ENCODE data around the gene L3MBTL1. TPM values are rescaled to one million over a fixed set of nuclear protein-coding genes. Genes with fewer than 3 reads are reported as not detected.

L3MBTL1 gene
- total RNA-seq, 2 donors from 2014 or later = 4.1 to 28.2 TPM

DNA sequence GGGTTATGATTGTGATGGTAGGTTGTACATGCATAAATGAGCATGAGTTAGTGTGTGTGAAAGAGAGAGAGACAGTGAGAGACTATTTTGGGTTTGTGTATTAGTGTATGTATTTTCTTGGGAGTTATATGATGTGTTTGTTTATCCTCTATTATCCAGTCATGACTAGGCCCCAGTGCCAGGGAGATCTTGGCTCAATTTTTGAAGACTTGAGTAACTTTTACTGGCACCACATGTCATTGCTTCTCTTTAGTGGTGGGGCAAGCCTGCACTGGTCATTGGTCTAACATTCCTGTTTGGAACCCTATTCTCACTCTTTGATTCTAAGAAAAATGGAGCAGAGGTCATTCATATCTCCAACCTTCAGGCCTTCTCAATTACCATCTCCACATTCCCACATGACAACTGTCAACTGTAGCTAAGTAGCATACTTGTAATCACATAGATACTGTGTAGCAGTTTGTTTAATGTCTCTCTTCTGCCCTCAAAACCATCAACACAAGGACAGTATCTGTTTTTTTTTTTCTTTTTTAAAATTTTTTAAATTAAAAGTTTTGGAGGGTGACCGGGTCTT, 8.8 kb downstream of the L3MBTL1 start:
- Histone ChIP-seq H3K27me3 (no peaks in the 10 kb centered on the region), H3K4me3 (no peak overlapping the region), H3K36me3 (no peaks in the 10 kb centered on the region), H3K9me3 (no peaks in the 10 kb centered on the region), H3K4me1 (peaks cover 0 to 11% of the 10 kb centered on the region in 2 donors), H3K27ac (no peak overlapping the region)
- TF ChIP-seq, protein P1, sequence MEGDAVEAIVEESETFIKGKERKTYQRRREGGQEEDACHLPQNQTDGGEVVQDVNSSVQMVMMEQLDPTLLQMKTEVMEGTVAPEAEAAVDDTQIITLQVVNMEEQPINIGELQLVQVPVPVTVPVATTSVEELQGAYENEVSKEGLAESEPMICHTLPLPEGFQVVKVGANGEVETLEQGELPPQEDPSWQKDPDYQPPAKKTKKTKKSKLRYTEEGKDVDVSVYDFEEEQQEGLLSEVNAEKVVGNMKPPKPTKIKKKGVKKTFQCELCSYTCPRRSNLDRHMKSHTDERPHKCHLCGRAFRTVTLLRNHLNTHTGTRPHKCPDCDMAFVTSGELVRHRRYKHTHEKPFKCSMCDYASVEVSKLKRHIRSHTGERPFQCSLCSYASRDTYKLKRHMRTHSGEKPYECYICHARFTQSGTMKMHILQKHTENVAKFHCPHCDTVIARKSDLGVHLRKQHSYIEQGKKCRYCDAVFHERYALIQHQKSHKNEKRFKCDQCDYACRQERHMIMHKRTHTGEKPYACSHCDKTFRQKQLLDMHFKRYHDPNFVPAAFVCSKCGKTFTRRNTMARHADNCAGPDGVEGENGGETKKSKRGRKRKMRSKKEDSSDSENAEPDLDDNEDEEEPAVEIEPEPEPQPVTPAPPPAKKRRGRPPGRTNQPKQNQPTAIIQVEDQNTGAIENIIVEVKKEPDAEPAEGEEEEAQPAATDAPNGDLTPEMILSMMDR (IDR thresholded peaks at IDR 0.05) = no peak
- no peak for DNase-seq (ENCODE audit: low spot score)

DNA sequence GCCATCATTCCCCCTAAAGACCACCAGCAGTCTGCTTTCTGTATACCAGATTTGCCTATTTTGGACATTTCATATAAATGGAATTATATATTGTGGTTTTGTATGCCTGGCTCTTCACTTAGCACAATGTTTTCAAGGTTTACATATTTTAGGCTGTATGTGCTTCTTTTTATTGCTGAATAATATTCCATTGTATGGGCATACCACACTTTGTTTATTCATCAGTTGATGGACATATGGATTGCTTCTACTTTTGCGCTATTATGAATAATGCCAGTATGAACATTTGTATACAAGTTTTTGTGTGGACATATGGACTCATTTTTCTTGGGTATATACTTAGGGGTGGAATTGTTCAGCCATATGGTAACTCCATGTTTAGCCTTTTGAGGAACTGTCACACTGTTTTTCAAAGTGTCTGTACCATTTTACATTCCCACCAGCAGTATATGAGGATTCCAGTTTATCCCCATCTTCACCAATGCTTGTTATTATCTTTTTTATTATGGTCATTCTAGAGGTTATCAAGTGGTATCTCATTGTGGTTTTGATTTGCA, 12.7 kb downstream of the L3MBTL1 start:
- H3K27ac ChIP-seq = no peak overlapping the region
- TF ChIP-seq, protein P1 (IDR thresholded peaks at IDR 0.05) = no peak

DNA sequence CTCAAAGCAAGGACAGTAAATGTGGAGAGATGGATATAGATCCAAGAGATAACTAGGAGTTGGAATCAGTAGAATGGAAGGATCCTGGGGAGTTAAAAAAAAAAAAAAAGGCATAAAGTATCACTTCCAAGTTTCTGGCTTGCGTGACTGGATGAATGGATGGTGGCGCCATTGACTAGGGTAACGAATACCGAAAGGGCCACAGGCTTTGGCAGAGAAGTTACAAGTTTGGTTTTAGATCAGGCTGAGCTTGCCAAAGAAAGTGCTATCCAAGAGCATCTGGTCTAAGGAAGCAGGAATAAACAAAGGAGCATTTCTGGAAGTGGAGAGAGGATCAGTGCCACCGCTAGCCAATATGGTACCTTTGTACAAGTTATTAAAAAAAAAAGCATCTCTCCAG, 17.5 kb downstream of the L3MBTL1 start:
- Histone ChIP-seq H3K4me1 (no peaks in the 10 kb centered on the region), H3K36me3 (no peaks in the 10 kb centered on the region), H3K4me3 (no peak overlapping the region), H3K9me3 (no peaks in the 10 kb centered on the region), H3K27me3 (no peaks in the 10 kb centered on the region), H3K27ac (no peak overlapping the region)
- TF ChIP-seq, protein P1 (IDR thresholded peaks at IDR 0.05) = no peak
- no peak for DNase-seq (ENCODE audit: low spot score)

More for the DNA sequence above, 12.7 kb downstream of the L3MBTL1 start:
- no peak overlapping the region for H3K4me3 ChIP-seq
- no peak for DNase-seq (ENCODE audit: low spot score)
- H3K27me3 ChIP-seq = no peaks in the 10 kb centered on the region
- H3K9me3 ChIP-seq = no peaks in the 10 kb centered on the region
- H3K4me1 ChIP-seq = peaks cover 0 to 3% of the 10 kb centered on the region in 2 donors
- H3K36me3 ChIP-seq = no peaks in the 10 kb centered on the region

DNA sequence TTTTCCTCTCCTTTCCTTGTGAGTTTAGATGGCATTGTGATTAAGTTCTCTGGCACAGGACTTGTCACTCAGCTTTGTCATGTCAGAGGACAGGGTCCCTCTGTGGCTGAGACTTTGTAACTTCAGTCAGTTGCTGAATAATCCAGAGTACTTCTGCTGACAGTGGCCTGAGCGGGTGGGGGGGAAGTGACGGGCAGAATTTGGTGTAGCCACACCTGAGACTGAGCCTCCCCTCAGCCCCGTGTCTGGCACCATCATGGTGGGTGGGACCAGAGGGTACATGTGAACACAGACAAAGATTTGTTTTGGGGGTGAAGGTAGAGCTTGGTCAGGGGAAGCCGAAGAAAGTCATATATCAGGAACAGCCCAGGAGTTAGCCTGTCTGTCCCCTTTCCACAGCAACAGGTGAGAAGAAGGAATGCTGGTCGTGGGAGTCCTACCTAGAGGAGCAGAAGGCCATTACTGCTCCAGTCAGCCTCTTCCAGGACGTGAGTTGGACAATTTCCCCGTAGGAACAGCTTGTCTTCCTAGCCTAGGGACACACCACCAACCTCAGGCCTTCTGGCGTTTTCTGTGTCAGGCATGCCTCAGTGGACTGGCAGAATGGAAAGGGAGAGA, 20.9 kb downstream of the L3MBTL1 start:
- DNase-seq (ENCODE audit: low spot score) = no peak
- Histone ChIP-seq H3K4me3 (no peak overlapping the region), H3K27ac (no peak overlapping the region), H3K27me3 (no peaks in the 10 kb centered on the region), H3K9me3 (no peaks in the 10 kb centered on the region), H3K36me3 (no peaks in the 10 kb centered on the region), H3K4me1 (no peaks in the 10 kb centered on the region)
- TF ChIP-seq, protein P1 (IDR thresholded peaks at IDR 0.05) = no peak

DNA sequence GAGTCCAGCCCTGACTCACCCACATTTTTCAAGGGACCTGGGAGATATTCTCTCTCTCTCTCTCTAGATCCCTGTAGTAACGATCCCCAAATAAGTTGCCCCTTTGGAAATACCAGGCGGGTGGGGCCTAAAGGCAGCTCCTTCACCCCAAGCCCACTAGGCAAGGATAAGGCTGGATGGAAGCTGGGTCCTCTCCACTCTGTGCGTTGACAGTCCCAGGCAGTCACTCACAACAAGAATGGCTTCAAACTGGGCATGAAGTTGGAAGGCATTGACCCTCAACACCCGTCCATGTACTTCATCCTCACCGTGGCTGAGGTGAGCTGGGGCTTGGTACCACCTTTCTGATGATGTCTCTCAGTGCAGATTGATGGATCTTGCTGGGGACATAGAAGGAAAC, 21.6 kb downstream of the L3MBTL1 start:
- TF ChIP-seq, protein P1 (IDR thresholded peaks at IDR 0.05) = no peak
- Histone ChIP-seq H3K9me3 (no peaks in the 10 kb centered on the region), H3K4me1 (no peaks in the 10 kb centered on the region), H3K27me3 (no peaks in the 10 kb centered on the region), H3K27ac (no peak overlapping the region), H3K4me3 (no peak overlapping the region), H3K36me3 (no peaks in the 10 kb centered on the region)
- no peak for DNase-seq (ENCODE audit: low spot score)

Measured in right atrium auricular region (tissue), 2 donors.